ENCODE results near the gene EFCAB6.

The EFCAB6 gene

DNA sequence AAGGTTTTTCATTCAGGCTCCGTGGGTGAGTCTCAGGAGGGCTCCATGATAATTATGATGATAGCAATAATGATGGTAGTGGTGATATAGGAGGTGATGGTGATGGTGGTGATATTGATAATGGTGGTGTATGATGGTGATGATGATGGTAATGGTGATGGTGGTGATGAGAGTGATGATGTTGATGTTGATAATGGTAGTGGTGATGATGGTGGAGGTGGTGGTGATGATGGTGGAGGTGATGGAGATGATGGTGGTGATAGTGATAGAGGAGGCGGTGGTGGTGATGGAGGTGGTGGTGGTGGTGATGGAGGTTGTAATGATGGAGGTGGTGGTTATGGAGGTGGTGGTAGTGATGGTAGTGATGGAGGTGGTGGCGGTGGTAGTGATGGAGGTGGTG lies 320.9 kb downstream of the EFCAB6 start:
- in situ Hi-C loops (cut with HindIII; ENCODE audit: low sequenced_read_pairs): no loop called here

DNA sequence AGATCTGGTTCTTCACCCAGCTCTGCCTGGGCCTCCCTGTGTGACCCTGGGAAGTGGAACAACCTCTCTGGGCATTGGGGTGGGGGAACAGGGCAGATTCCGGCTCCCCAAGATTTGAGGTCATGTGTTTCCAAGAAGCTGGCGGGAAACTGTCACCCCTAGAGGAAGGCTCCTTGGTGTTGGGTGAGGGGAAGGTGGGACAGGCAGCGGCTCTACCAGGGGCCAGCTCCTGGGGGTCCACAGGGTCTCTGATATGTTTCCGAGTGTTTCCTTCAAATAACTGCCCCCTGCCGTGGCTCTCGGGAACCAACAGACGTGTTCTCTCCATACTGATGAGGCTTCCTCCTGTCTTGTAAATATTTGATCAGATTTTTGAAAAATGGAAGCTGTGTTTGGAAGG lies 321.8 kb downstream of the EFCAB6 start:
- in situ Hi-C loops (cut with HindIII; ENCODE audit: low sequenced_read_pairs): no loop called here

- in situ Hi-C loops (cut with HindIII; ENCODE audit: low sequenced_read_pairs): no loop called here
Observed at GRCh38 chr22:43488937-43489336, 323.2 kb downstream of the EFCAB6 start.

GRCh38 chr22:43488031-43488866 lies 323.9 kb downstream of the EFCAB6 start:
- in situ Hi-C loops (cut with HindIII; ENCODE audit: low sequenced_read_pairs): no loop called here

- in situ Hi-C loops (cut with HindIII; ENCODE audit: low sequenced_read_pairs): no loop called here
Observed at GRCh38 chr22:43487311-43488030, 324.6 kb downstream of the EFCAB6 start.

DNA sequence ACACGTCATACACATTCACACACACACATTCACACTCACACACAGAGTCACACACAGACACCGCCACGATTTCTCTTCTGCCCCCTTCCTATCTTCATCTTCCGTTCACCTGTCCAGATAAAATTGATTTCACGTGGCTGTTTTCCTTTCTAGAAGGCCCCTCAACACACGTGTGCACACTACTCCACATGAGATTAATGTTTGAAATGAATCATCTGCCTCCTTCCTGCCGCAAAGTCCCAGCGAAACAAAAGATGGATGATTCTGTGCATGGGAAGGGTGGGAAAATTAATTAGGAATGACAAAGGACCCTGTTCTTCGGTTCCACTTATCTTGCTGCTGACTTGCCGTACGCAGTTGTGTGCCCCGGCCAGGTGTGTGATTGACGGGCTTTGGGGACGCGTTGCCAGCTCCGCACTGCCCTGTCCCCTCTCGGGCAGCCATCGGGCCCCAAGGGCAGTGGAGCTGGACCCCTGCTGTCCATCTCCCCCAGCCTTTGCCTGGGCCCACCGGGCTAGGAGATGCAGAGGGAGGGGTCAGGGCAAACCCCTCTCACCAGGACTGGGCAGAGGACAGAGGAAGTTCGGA lies 326.5 kb downstream of the EFCAB6 start:
- in situ Hi-C loops (cut with HindIII; ENCODE audit: low sequenced_read_pairs): no loop called here

DNA sequence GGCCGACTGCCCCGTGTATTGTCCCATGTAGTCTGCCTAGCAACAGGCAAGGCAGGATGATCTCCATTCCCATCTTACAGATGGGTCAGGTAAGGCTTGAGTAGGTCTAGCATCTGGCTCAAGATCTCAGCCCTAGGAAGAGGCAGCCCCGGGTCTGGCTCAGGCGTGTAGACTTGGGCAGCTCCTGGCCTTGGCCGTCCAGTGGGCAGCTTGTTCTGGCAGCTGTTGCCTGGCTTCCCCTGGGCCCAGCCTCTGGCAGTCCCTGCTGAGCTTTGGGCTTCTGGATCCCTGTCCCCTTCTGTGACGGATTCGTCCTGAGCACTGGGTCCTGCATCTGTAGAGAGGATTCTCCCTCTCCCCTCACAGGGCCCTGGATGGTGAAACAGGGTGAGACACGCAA lies 327.9 kb downstream of the EFCAB6 start:
- in situ Hi-C loops (cut with HindIII; ENCODE audit: low sequenced_read_pairs): no loop called here

DNA sequence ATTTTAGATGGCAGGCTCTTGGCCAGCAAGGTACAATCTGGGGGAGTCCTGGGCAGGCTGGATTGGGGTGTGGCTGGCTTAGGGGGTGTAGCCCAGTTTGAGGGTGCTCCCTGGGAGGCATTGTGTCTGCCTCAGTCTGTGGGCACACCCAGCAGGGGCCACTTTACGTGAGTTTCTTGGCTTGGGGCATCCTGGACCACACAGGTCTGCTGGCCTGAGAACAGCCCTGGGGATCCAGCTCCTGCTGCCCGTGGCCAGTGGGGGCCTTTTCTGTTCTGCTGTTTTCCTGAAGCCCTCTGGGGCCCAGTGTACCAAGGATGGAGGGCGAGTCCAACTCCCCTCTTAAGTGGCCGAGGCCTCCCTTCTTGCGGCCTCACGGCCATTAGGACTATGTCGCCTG lies 328.4 kb downstream of the EFCAB6 start:
- in situ Hi-C loops (cut with HindIII; ENCODE audit: low sequenced_read_pairs): no loop called here

GRCh38 chr22:43483266-43483665 lies 328.8 kb downstream of the EFCAB6 start:
- in situ Hi-C loops (cut with HindIII; ENCODE audit: low sequenced_read_pairs): no loop called here

DNA sequence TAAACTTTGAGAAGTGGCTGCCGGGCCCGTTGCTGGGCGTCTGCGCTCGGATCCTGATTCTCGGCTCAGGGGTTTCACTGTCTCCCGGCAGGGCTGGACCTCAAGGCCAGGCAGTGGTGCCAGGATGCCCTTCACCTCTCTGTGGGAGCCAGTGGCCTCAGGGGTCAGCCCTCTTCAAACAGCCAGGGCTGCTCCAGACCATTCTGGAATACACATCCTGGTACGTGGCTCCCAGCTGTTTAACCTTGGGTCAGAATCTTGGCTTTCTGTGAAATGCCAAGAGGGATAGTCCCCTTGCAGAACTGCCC lies 329.8 kb downstream of the EFCAB6 start:
- in situ Hi-C loops (cut with HindIII; ENCODE audit: low sequenced_read_pairs): no loop called here

DNA sequence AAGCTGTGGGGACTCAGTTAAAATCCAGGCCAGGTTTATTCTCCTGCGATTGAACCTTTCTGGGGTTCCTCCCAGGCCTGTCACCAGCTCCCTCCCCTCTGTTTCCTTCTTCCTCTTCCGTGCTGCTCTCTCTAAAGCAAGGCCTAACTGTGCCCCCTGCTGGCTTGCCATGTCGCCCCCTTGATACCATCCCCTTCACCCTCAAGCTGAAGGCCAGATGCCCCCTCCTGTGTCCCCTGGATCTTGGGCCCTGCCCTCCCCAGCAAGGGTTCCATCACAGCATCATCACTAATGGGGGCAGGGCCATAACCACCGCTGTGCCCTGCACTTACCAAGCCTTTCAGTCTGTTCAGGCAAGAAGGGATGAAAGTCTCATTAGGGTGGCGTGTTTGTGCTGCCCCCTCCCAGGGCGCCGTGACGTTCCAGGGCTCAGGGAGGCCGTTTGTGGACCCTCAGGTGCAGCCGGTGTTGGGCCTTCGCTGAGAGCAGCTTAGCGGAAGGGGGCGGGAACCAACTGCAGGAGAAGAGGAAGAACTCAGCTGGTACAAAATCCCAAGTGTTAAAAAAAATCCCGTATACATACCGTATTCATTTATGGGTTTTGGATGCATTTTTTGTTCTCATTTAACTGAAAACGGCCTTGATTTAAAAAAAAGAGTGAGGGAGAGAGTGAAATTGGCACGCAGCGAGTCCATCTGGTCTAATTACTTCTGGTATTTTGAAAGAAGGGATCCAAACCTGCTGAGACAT lies 330.4 kb downstream of the EFCAB6 start:
- in situ Hi-C loops (cut with HindIII; ENCODE audit: low sequenced_read_pairs): no loop called here

- in situ Hi-C loops (cut with HindIII; ENCODE audit: low sequenced_read_pairs): no loop called here
Observed at GRCh38 chr22:43479962-43480361, 332.1 kb downstream of the EFCAB6 start.

GRCh38 chr22:43479301-43479950 lies 332.7 kb downstream of the EFCAB6 start:
- in situ Hi-C loops (cut with HindIII; ENCODE audit: low sequenced_read_pairs): no loop called here

Measured in DLD1 (cell line).